GM19193 (cell line): ENCODE results near the gene GRAMD1A.

Experiments
- POLR2A ChIP-seq: IDR thresholded peaks from 4 replicates; pipeline ENCODE4 v1.6.1; 2011; ENCODE audit not compliant: insufficient read depth, insufficient read length; ENCODE audit errors: extremely low read depth

The GRAMD1A gene

GRCh38 chr19:34999498-35000337 is at the start of gene GRAMD1A:
GRAMD1A (plus strand) TSS chr19:35000323; CDS start chr19:35000479, 156 bp downstream.
- TF ChIP-seq POLR2A = peak; percentile 72

GRCh38 chr19:34953092-34953491 is 47.0 kb upstream of the GRAMD1A start:
- no peak for TF ChIP-seq POLR2A

GRCh38 chr19:34957830-34958751 is 42.0 kb upstream of the GRAMD1A start:
- no peak for TF ChIP-seq POLR2A

- TF ChIP-seq POLR2A = no peak
These were observed 41.1 kb upstream of the GRAMD1A start for GRCh38 chr19:34959021-34959420.

GRCh38 chr19:34960103-34960805 is 39.9 kb upstream of the GRAMD1A start:
- TF ChIP-seq POLR2A = no peak

GRCh38 chr19:34960940-34961679 is 39.0 kb upstream of the GRAMD1A start:
- no peak for TF ChIP-seq POLR2A

- no peak for TF ChIP-seq POLR2A
These were observed 38.1 kb upstream of the GRAMD1A start for GRCh38 chr19:34961775-34962686.

GRCh38 chr19:34962687-34963572 is 37.2 kb upstream of the GRAMD1A start:
- no peak for TF ChIP-seq POLR2A

- peak; percentile 47 for TF ChIP-seq POLR2A
These were observed 36.3 kb upstream of the GRAMD1A start, which contains the start of gene ZNF792 for GRCh38 chr19:34963573-34964406. ZNF792 (minus strand) TSS chr19:34964229; CDS start chr19:34963662, 567 bp downstream.

GRCh38 chr19:34964598-34964997 is 35.5 kb upstream of the GRAMD1A start:
- TF ChIP-seq POLR2A = no peak

GRCh38 chr19:34967551-34967950 is 32.6 kb upstream of the GRAMD1A start:
- TF ChIP-seq POLR2A = no peak
